Measurements from ENCODE around the gene OBP2A. TPM values are rescaled to one million over a fixed set of nuclear protein-coding genes. Genes with fewer than 3 reads are reported as not detected.

Gene OBP2A
- polyA plus RNA-seq, 3 donors = not detected

- H3K27me3 Mint-ChIP-seq (ENCODE audit: low read depth in 3 of 3) = peaks cover 10 to 17% (median 15%) of the 10 kb centered on the region in 3 donors
- Histone ChIP-seq H3K36me3 (replicated peaks in 1 of 2; ENCODE audit: control insufficient read depth in 1 of 2, insufficient read depth in 2 of 2, low read length in 2 of 2) (no peaks in the 10 kb centered on the region), H3K27me3 (ENCODE audit: control insufficient read depth in 2 of 2, insufficient read depth in 2 of 2, low read length in 2 of 2) (no peaks in the 10 kb centered on the region), H4K20me1 (ENCODE audit: insufficient read depth, low read length) (no peaks in the 10 kb centered on the region), H3K27ac (ENCODE audit: low read depth in 1 of 2, low read length in 2 of 2) (no peak overlapping the region), H3K79me2 (ENCODE audit: insufficient read depth, low read length) (no peaks in the 10 kb centered on the region), H3K4me2 (replicated peaks; ENCODE audit: extremely low read depth, low read length, poor library complexity, severe bottlenecking) (no peak overlapping the region), H3K9me3 (replicated peaks in 1 of 2; ENCODE audit: control insufficient read depth in 1 of 2, insufficient read depth in 1 of 2, low read length in 2 of 2) (no peaks in the 10 kb centered on the region), H3K4me1 (ENCODE audit: control insufficient read depth in 1 of 2, insufficient read depth in 2 of 2, low read length in 2 of 2) (no peaks in the 10 kb centered on the region), H3K4me3 (replicated peaks in 1 of 3; ENCODE audit: low read depth in 2 of 3, low read length in 3 of 3) (no peak overlapping the region), H3K9ac (ENCODE audit: insufficient read depth, low read length, poor library complexity, severe bottlenecking) (no peak overlapping the region), H2AFZ (ENCODE audit: insufficient read depth, low read depth, low read length, poor library complexity, severe bottlenecking) (no peak overlapping the region)
- no peaks in the 10 kb centered on the region for H3K4me1 Mint-ChIP-seq
- 81% methylated on average over 17 of the region's 17 CpGs for WGBS (ENCODE audit: insufficient coverage)
- H3K36me3 Mint-ChIP-seq = no peaks in the 10 kb centered on the region
- H3K9me3 Mint-ChIP-seq = peaks cover 0 to 2% (median 0%) of the 10 kb centered on the region in 7 donors
- DNase-seq = no peak
- intact Hi-C loops (cut with micrococcal nuclease) = no loop called here
- no peak for TF ChIP-seq CTCF (IDR thresholded peaks at IDR 0.05)
- no peak overlapping the region for H3K4me3 Mint-ChIP-seq
- no peak overlapping the region for H3K27ac Mint-ChIP-seq
Measured at GRCh38 chr9:135522931-135523330, 23.0 kb upstream of the OBP2A start.

DNA sequence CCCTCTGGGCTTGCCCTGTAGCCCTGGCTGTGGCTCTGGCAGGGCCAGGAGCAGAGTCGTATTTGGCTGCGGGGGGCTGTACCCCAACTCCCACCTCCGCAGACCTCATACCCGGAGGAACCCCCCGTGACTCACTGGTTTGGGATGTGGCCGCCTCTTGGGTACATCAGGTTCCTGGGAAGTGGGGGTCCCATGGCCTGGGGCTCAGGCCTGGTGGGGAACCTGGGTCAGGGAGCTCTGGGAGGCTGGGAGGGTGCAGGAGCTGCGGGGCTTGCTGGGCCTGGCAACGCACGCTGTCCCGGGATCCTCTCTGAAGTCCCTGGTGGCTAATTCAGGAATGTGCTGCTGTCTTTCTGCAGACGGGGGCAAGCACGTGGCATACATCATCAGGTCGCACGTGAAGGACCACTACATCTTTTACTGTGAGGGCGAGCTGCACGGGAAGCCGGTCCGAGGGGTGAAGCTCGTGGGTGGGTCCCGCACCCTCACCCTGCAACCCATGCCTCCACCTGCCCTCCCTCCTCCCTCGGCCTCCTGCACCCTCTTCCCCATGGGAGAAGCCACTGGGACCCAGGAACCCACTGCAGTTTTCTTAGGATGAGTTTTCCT, 22.3 kb upstream of the OBP2A start:
- H2AFZ ChIP-seq (ENCODE audit: insufficient read depth, low read depth, low read length, poor library complexity, severe bottlenecking) = no peak overlapping the region
- Mint-ChIP-seq H3K36me3 (no peaks in the 10 kb centered on the region), H3K4me1 (no peaks in the 10 kb centered on the region), H3K27me3 (ENCODE audit: low read depth in 3 of 3) (peaks cover 9 to 13% (median 12%) of the 10 kb centered on the region in 3 donors), H3K9me3 (peaks cover 0 to 2% (median 0%) of the 10 kb centered on the region in 7 donors), H3K4me3 (no peak overlapping the region), H3K27ac (no peak overlapping the region)
- 91% methylated on average over 21 of the region's 21 CpGs for WGBS (ENCODE audit: insufficient coverage)
- H3K27ac ChIP-seq (ENCODE audit: low read depth in 1 of 2, low read length in 2 of 2) = no peak overlapping the region
- no peaks in the 10 kb centered on the region for H3K9me3 ChIP-seq (replicated peaks in 1 of 2; ENCODE audit: control insufficient read depth in 1 of 2, insufficient read depth in 1 of 2, low read length in 2 of 2)
- H3K36me3 ChIP-seq (replicated peaks in 1 of 2; ENCODE audit: control insufficient read depth in 1 of 2, insufficient read depth in 2 of 2, low read length in 2 of 2) = no peaks in the 10 kb centered on the region
- intact Hi-C loops (cut with micrococcal nuclease) = no loop called here
- H3K9ac ChIP-seq (ENCODE audit: insufficient read depth, low read length, poor library complexity, severe bottlenecking) = no peak overlapping the region
- H3K79me2 ChIP-seq (ENCODE audit: insufficient read depth, low read length) = no peaks in the 10 kb centered on the region
- no peak overlapping the region for H3K4me3 ChIP-seq (replicated peaks in 1 of 3; ENCODE audit: low read depth in 2 of 3, low read length in 3 of 3)
- H4K20me1 ChIP-seq (ENCODE audit: insufficient read depth, low read length) = no peaks in the 10 kb centered on the region
- no peak for DNase-seq
- TF ChIP-seq CTCF (IDR thresholded peaks at IDR 0.05) = no peak
- no peaks in the 10 kb centered on the region for H3K27me3 ChIP-seq (ENCODE audit: control insufficient read depth in 2 of 2, insufficient read depth in 2 of 2, low read length in 2 of 2)
- H3K4me1 ChIP-seq (ENCODE audit: control insufficient read depth in 1 of 2, insufficient read depth in 2 of 2, low read length in 2 of 2) = no peaks in the 10 kb centered on the region
- H3K4me2 ChIP-seq (replicated peaks; ENCODE audit: extremely low read depth, low read length, poor library complexity, severe bottlenecking) = no peak overlapping the region
